GM10248 (cell line): ENCODE results near the gene MYLK.

Source experiments
- CTCF ChIA-PET: fragments of 300-600 bp; sonication (Branson Sonifier 250); formaldehyde crosslinking; extraction: SDS; loops from one replicate; lab custom pipeline; 2021; ENCODE audit warnings: antibody characterized with exemption; lab: Yijun Ruan, JAX
- POLR2A ChIA-PET: fragments of 350-650 bp; sonication (Branson Sonifier 250); formaldehyde crosslinking; extraction: SDS; loops from one replicate; lab custom pipeline; 2020; ENCODE audit warnings: antibody characterized with exemption; lab: Yijun Ruan, JAX
- DNase-seq: peaks from one replicate; pipeline ENCODE4 v3.0.0; 2012; ENCODE audit errors: extremely low spot score
- CTCF ChIP-seq: IDR thresholded peaks from 2 replicates; pipeline ENCODE4 v1.5.1; 2012; ENCODE audit warnings: mild to moderate bottlenecking, low read depth; ENCODE audit errors: extremely low read depth, missing control alignments, control extremely low read depth

MYLK gene

DNA sequence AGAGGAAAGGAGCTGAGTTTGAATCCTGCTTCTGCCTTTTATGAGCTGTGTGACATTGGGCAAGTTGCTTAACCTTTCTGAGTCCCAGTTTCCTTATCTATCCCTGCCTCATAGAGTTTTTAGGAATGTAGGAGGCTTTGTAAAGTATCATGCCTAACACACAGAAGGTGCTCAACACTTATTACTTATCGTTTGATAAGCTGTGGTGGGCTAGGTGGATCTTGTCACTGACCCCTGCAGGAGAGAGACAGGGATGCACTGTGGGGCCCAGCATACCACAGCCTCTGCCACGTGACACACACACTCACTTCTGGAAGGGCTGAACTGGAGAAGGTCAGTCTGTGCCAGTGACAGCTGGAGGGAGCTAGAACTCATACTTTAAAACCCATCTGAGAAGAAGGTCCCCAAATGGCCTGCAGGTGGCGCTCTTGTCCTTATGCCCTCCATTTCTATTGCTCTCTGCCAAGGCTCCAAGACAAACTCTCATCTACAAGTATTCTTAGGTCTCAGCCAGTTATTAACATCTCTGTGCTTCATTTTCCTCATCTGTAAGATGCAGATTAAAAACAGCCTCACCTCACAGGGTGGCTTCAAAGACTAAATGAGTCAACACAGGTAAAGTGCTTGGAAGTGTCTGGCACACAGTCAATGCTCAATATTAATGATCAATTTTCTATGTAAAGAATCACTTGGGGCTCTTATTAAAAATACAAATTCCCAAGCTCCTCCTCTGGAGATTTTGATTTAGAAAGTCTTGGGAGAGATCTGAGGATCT is 241.8 kb downstream of the MYLK start:
- TF ChIP-seq CTCF = peak; percentile 69
- POLR2A ChIA-PET = no interaction called here
- CTCF ChIA-PET = interaction anchor here (0.6 to 6.8 kb wide), 32 partner anchors 10 to 438 kb away, joined by 3 to 71 read pairs (median 4); partner anchors contain the start of gene HACD2
- DNase-seq = peak; percentile 79

DNA sequence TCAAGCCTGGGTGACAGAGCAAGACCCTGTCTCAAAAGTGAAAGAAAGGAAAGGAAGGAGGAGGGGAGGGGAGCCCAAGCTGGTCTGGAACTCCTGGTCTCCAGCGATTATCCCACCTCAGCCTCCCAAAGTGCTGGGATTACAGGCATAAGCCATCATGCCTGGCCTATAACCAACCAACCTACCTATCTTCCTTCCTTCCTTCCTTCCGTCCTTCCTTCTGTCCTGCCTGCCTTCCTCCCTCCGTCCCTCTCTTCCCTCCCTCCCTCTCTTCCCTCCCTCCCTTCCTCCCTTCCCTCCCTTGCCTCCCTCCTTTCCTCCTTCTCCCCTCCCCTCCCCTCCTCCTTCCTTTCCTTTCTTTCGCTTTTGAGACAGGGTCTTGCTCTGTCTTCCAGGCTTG is 242.6 kb downstream of the MYLK start:
- POLR2A ChIA-PET = no interaction called here
- CTCF ChIA-PET = interaction anchor here (0.8 to 6.8 kb wide), 25 partner anchors 9 to 917 kb away, joined by 3 to 71 read pairs (median 4); partner anchors contain the start of gene HACD2
- DNase-seq = no peak
- TF ChIP-seq CTCF = no peak

DNA sequence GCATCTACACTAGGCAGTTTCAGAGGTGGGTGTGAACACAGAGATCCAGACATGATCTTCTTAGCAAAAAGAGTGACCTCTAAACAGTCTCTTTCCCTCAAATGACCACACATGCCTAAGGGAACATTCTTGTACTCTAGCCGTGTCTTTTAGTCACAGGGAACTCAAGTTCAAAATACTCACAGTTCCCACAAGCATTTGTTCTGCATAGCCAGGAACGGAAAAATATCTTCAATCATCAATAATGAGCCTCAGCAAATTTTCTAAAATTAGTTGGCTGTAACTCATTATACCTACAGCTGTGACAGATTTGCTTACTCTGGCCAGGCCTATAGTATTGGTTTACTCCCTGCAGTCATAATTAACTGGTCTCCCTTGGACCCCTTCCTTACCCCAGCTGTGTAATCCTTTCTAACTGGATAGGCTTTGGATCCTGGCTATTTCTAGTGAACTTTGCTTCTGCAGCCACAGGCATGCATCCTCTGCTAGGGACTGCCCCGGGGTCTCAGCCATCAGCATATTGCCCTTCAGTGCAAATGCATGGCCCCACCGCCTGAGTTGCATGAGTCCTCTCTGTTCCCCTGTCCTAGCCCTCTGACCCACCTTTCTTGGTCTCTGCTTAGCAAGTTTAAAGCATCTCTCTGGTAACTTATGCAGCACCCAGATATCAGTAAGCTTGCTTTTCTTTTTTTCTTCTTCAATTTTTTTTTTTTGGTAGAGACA is 243.2 kb downstream of the MYLK start:
- no peak for TF ChIP-seq CTCF
- DNase-seq = no peak
- ChIA-PET CTCF (interaction anchor here (0.9 to 6.8 kb wide), 11 partner anchors 9 to 917 kb away, joined by 3 to 71 read pairs (median 14); no protein-coding TSS in a partner anchor), POLR2A (no interaction called here)

- DNase-seq = no peak
- CTCF ChIA-PET = interaction anchor here (1.3 to 6.8 kb wide), 5 partner anchors 8 to 86 kb away, joined by 3 to 71 read pairs (median 24); no protein-coding TSS in a partner anchor
- no peak for TF ChIP-seq CTCF
- POLR2A ChIA-PET = no interaction called here
Measured at GRCh38 chr3:123640311-123640710, 243.8 kb downstream of the MYLK start.

- POLR2A ChIA-PET = no interaction called here
- CTCF ChIA-PET = interaction anchor here (2.2 to 6.8 kb wide), 2 partner anchors 13 to 87 kb away, joined by 10 to 66 read pairs; no protein-coding TSS in a partner anchor
- no peak for TF ChIP-seq CTCF
- DNase-seq = no peak
Measured at GRCh38 chr3:123638936-123639689, 245.0 kb downstream of the MYLK start.

DNA sequence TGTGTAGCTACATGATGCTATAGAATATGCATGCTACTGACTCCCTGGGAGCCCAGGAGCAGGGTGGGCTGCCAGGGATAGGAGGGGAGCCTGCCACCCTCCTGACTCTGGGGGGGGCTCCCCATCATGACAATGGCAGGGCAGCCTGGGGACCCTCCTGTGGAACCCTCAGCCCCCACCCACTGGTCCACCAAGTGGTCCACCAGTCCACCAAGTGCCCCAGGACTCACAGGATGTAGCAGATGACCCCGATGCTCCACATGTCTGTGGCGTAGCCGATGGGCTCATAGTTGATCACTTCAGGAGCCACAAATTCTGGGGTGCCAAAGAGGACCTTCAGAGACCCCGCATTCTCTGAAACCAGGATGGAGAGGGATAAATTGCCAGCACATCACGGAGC is 246.3 kb downstream of the MYLK start:
- no peak for DNase-seq
- CTCF ChIA-PET = no interaction called here
- POLR2A ChIA-PET = no interaction called here
- TF ChIP-seq CTCF = no peak
